Panc1 (cell line): ENCODE data around the gene ZSCAN12.

Source experiments
- CTCF ChIP-seq: fragments of 450-650 bp; IDR thresholded peaks from 2 replicates; pipeline ENCODE4 v1.5.1; 2017; ENCODE audit warnings: mild to moderate bottlenecking
- POLR2AphosphoS5 ChIP-seq: IDR thresholded peaks from 2 replicates; pipeline ENCODE4 v1.6.1; 2012; ENCODE audit warnings: mild to moderate bottlenecking, low read depth, low read length, moderate library complexity
- REST ChIP-seq, 2 experiments: IDR thresholded peaks; 2 replicates each; pipeline ENCODE4 v1.6.1; 2011 to 2012; ENCODE audit warnings: low read depth in 2 of 2, control low read depth in 1 of 2, low read length in 1 of 2, mild to moderate bottlenecking in 1 of 2, moderate library complexity in 1 of 2; ENCODE audit not compliant: insufficient read depth in 1 of 2
- SIN3A ChIP-seq: IDR thresholded peaks from 2 replicates; pipeline ENCODE4 v1.6.1; 2012; ENCODE audit warnings: low read depth, mild to moderate bottlenecking, low read length, moderate library complexity, borderline replicate concordance; ENCODE audit not compliant: insufficient read depth
- TCF7L2 ChIP-seq: IDR thresholded peaks from 2 replicates; pipeline ENCODE4 v1.6.1; 2011; ENCODE audit warnings: mild to moderate bottlenecking, low read depth, low read length, inconsistent platforms

GRCh38 chr6:28410767-28411166 is 11.2 kb upstream of the ZSCAN12 start:
- TF ChIP-seq CTCF = no peak
- TF ChIP-seq TCF7L2 = no peak
- no peak for TF ChIP-seq POLR2AphosphoS5
- TF ChIP-seq REST (IDR thresholded peaks at IDR 0.05; ENCODE audit: insufficient read depth in 1 of 2, low read depth in 2 of 2, low read length in 1 of 2) = no peak
- TF ChIP-seq SIN3A = no peak
